ENCODE results near the gene NRROS. TPM values are rescaled to one million over a fixed set of nuclear protein-coding genes. Genes with fewer than 3 reads are reported as not detected.

Gene NRROS
- total and polyA plus RNA-seq, 2 donors from 2014 or later, result 2.0 to 11.6 TPM

DNA sequence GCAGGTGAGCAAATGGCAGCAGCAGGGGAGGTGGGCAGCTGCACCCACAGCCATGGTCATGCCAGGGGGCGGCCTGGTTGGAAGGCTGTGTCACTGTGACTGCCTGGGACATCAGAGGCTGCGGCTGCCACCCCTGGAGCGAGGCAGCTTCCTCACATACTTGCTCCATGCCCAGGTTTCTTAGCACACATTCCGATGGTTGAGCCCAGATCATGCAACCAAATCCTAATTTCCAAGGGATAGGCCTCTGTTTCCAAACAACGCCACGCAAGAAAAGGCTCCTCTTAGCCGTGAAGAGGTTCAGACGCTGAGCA lies 11.6 kb upstream of the NRROS start:
- Histone ChIP-seq H3K27me3 (ENCODE audit: control insufficient read depth, insufficient read depth, low read length) (no peaks in the 10 kb centered on the region), H3K9ac (ENCODE audit: low read length in 3 of 3) (no peak overlapping the region), H3K9me3 (ENCODE audit: control insufficient read depth in 2 of 3, insufficient read depth in 1 of 3, low read length in 3 of 3) (no peaks in the 10 kb centered on the region), H3K36me3 (ENCODE audit: control insufficient read depth in 2 of 3, insufficient read depth in 3 of 3, low read length in 3 of 3) (no peaks in the 10 kb centered on the region), H3K4me3 (ENCODE audit: low read length in 3 of 3) (no peak overlapping the region), H3K4me1 (ENCODE audit: control insufficient read depth in 2 of 3, insufficient read depth in 2 of 3, low read depth in 1 of 3, low read length in 3 of 3) (peaks cover 0 to 5% (median 0%) of the 10 kb centered on the region in 3 donors), H3K27ac (ENCODE audit: low read depth in 2 of 2, low read length in 2 of 2) (no peak overlapping the region)
- FAIRE-seq, result no peak
- no peak for DNase-seq
- TF ChIP-seq, protein P1, sequence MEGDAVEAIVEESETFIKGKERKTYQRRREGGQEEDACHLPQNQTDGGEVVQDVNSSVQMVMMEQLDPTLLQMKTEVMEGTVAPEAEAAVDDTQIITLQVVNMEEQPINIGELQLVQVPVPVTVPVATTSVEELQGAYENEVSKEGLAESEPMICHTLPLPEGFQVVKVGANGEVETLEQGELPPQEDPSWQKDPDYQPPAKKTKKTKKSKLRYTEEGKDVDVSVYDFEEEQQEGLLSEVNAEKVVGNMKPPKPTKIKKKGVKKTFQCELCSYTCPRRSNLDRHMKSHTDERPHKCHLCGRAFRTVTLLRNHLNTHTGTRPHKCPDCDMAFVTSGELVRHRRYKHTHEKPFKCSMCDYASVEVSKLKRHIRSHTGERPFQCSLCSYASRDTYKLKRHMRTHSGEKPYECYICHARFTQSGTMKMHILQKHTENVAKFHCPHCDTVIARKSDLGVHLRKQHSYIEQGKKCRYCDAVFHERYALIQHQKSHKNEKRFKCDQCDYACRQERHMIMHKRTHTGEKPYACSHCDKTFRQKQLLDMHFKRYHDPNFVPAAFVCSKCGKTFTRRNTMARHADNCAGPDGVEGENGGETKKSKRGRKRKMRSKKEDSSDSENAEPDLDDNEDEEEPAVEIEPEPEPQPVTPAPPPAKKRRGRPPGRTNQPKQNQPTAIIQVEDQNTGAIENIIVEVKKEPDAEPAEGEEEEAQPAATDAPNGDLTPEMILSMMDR (IDR thresholded peaks at IDR 0.05; ENCODE audit: borderline replicate concordance, extremely low read depth, insufficient read depth), result no peak
- intact Hi-C loops (cut with DNase I), result no loop called here

DNA sequence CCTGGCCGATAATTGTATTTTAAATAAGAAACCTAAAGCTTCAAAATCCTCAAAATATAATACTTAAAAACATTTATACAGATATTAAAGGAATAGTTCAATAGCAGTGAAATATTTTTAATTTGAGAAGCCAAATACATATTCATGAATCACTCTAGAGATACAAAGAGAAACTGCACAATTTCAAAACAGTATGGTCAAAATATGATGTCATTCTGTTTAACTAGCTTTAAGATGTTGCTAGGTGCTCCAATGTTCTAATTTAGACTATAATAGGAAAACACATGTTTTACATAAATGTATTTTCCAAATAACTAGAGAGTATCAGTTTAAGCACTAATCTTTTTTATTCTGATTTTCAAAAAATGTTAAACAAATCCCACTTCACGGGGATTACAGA lies 10.3 kb upstream of the NRROS start:
- Histone ChIP-seq H3K4me3 (ENCODE audit: low read length in 3 of 3) (no peak overlapping the region), H3K4me1 (ENCODE audit: control insufficient read depth in 2 of 3, insufficient read depth in 2 of 3, low read depth in 1 of 3, low read length in 3 of 3) (peaks cover 0 to 5% (median 0%) of the 10 kb centered on the region in 3 donors), H3K27me3 (ENCODE audit: control insufficient read depth, insufficient read depth, low read length) (no peaks in the 10 kb centered on the region), H3K9ac (ENCODE audit: low read length in 3 of 3) (no peak overlapping the region), H3K27ac (ENCODE audit: low read depth in 2 of 2, low read length in 2 of 2) (no peak overlapping the region), H3K9me3 (ENCODE audit: control insufficient read depth in 2 of 3, insufficient read depth in 1 of 3, low read length in 3 of 3) (no peaks in the 10 kb centered on the region), H3K36me3 (ENCODE audit: control insufficient read depth in 2 of 3, insufficient read depth in 3 of 3, low read length in 3 of 3) (no peaks in the 10 kb centered on the region)
- FAIRE-seq, result no peak
- no peak for DNase-seq
- intact Hi-C loops (cut with DNase I), result no loop called here
- TF ChIP-seq, protein P1 (IDR thresholded peaks at IDR 0.05; ENCODE audit: borderline replicate concordance, extremely low read depth, insufficient read depth), result no peak

GRCh38 chr3:196631682-196632045 lies 7.8 kb upstream of the NRROS start:
- intact Hi-C loops (cut with DNase I), result no loop called here
- H3K9ac ChIP-seq (ENCODE audit: low read length in 3 of 3), result peak overlapping the region; percentile 49 to 81 (median 73)
- peaks cover 0 to 5% (median 0%) of the 10 kb centered on the region in 3 donors for H3K4me1 ChIP-seq (ENCODE audit: control insufficient read depth in 2 of 3, insufficient read depth in 2 of 3, low read depth in 1 of 3, low read length in 3 of 3)
- H3K27me3 ChIP-seq (ENCODE audit: control insufficient read depth, insufficient read depth, low read length), result no peaks in the 10 kb centered on the region
- TF ChIP-seq, protein P1 (IDR thresholded peaks at IDR 0.05; ENCODE audit: borderline replicate concordance, extremely low read depth, insufficient read depth), result no peak
- peak overlapping the region; percentile 76 to 87 (median 82) for H3K4me3 ChIP-seq (ENCODE audit: low read length in 3 of 3)
- DNase-seq (no peak), FAIRE-seq (no peak)
- H3K27ac ChIP-seq (ENCODE audit: low read depth in 2 of 2, low read length in 2 of 2), result peak overlapping the region in 1 of 2 donors; percentile 54
- H3K36me3 ChIP-seq (ENCODE audit: control insufficient read depth in 2 of 3, insufficient read depth in 3 of 3, low read length in 3 of 3), result no peaks in the 10 kb centered on the region
- H3K9me3 ChIP-seq (ENCODE audit: control insufficient read depth in 2 of 3, insufficient read depth in 1 of 3, low read length in 3 of 3), result no peaks in the 10 kb centered on the region

Data from kidney (tissue), 14 donors.